Fibroblast of mammary gland (primary cell): Measurements from ENCODE around the gene SH3BP2.

Experiments used
- DNase-seq: peaks from one replicate; pipeline ENCODE4 v3.0.0-alpha.2; 2010; ENCODE audit warnings: low read depth
- H3K4me3 ChIP-seq: 2 replicates; pipeline ENCODE4 v1.5.1; 2011; ENCODE audit warnings: low read depth, mild to moderate bottlenecking, low read length, moderate library complexity; ENCODE audit not compliant: control insufficient read depth
- TF ChIP-seq, protein P1 (sequence below): conservative IDR thresholded peaks from 2 replicates; pipeline ENCODE4 v1.5.1; 2011; ENCODE audit warnings: low read depth, low read length, inconsistent platforms; ENCODE audit not compliant: control insufficient read depth, insufficient read depth

SH3BP2 gene

DNA sequence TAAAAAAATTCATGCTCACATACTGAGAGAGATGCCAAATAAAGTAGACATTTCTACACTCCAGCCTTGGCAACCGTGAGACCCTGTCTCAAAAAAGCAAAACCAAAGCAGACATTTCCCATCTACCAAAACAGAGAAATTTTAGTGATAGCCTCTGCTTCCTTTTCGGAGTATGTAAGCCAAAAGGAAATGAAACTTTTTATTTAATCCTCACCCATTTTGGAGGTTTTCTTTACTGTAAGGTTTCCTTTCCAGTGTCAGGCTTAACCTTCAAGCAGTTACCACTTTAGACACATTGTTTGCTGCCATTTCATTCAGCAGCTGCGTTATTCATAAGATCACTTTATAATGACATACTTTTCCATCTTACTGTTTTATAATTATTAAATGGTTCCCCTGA is 66.6 kb downstream of the SH3BP2 start:
- DNase-seq: no peak
- no peak overlapping the region for H3K4me3 ChIP-seq
- TF ChIP-seq, protein P1, sequence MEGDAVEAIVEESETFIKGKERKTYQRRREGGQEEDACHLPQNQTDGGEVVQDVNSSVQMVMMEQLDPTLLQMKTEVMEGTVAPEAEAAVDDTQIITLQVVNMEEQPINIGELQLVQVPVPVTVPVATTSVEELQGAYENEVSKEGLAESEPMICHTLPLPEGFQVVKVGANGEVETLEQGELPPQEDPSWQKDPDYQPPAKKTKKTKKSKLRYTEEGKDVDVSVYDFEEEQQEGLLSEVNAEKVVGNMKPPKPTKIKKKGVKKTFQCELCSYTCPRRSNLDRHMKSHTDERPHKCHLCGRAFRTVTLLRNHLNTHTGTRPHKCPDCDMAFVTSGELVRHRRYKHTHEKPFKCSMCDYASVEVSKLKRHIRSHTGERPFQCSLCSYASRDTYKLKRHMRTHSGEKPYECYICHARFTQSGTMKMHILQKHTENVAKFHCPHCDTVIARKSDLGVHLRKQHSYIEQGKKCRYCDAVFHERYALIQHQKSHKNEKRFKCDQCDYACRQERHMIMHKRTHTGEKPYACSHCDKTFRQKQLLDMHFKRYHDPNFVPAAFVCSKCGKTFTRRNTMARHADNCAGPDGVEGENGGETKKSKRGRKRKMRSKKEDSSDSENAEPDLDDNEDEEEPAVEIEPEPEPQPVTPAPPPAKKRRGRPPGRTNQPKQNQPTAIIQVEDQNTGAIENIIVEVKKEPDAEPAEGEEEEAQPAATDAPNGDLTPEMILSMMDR: no peak

DNA sequence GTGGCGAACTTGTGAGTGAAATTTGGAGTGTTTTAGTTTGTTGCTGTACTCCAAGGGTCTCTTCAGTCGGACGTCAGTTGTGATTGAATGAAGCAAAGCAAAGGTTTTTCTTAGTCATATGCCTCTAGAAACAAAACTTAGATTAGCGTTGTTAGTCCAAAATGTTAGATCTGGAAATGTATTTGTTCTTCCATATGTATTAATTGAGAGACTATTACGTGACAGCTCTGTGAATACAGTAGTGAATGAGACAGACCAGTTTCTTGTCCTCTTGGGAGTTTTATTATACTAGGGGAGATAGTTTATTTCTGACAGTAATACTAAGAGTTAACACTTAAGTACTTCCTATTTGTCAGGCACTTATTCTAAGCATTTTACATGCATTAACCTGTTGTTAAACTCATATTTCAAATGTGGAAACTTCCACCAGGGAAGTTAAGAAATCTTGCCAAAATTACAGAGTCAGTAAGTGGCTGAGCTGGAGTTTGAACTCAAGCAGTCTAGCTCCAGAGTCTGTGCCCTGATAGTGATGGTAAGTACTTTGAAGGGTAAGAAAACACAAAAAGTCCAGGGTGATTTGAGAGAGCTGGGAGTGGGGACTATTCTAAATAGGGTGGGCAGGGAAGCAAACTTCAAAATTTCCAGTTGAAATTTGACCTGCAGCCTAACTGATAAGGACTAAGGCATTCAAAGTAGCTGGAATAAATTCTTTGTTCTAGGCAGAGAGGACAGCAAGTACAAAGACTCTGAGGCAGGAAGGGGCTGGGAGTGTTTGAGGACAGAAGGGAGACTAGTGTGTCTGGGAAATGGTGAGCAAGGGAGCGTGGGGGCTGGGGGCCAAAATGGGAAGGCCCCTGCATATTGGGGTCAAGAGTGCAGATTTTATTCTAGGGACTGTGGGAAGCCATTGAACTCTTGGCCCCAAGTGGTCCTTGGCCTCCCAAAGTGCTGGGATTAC is 67.8 kb downstream of the SH3BP2 start:
- no peak overlapping the region for H3K4me3 ChIP-seq
- no peak for DNase-seq
- TF ChIP-seq, protein P1: no peak

DNA sequence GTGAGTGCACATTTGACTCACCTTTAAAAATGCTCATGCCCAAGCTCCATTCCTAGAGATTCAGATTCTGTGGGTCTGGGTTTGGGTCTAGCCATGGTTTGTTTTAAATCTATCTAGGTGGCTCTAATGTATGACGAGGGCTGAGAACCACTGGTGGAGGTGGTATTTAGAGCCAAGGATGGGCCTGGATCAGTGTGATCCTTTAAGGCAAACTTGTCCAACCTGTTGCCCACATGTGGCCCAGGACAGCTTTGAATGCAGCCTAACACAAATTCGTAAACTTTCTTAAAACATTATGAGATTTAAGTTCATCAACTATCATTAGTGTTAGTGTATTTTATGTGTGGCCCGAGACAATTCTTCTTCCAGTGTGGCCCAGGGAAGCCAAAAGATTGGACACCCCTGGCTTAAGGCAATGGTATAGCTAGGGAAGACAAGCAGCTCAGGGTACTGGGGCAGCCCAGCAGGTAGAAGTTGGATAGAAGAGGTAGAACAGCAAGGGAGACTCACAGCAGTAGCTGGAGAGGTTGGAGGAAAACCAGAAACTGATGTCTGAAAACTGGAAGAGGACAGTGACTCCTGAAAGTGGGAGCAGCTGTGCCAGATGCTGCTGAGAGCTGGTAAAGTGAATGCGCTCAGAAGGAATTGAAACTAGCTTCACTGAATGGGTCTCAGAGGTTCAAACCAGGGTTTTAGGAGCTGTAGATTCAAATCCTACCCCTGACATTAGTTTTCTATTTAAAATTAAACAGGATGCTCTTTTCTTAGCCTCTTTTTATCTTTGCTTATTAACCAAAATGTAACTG is 68.9 kb downstream of the SH3BP2 start:
- H3K4me3 ChIP-seq: no peak overlapping the region
- TF ChIP-seq, protein P1: no peak
- DNase-seq: no peak

DNA sequence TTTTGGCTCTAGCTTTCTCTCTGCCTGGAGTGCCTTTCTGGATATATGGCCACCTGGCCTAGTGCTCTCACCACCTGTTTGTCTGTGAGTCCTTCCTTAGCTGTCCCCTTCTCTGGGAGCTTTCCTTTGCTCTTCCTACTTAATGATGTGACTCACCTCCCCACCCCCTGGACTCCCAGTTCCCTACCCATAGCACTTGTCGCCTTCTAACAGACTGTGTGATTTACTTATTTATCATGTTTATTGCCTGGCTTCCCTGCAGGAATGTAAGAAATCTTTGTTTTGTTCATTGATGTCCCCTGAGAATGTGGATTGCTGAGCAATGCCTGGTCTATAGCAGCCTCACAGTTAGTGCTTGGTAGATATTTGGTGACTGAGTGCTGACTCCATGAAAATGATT is 69.6 kb downstream of the SH3BP2 start:
- TF ChIP-seq, protein P1: no peak
- H3K4me3 ChIP-seq: no peak overlapping the region
- DNase-seq: peak; percentile 67

DNA sequence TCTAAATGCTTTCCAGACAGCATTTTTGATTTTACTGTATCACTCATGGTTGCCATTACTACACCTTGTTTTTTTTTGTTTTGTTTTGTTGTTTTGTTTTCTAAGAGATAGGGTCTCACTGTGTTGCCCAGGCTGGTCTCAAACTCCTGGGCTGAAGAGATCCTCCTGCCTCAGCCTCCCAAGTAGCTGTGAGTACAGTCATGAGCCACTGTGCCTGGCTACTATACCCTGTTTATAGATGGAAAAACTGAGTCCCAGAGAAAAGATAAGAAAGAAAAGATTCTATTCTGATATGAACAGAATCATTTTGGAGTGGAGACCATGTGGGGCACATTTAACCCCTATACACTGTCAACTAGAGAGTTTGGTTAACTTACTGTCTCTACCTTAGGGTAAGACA is 70.8 kb downstream of the SH3BP2 start:
- no peak for DNase-seq
- TF ChIP-seq, protein P1: no peak
- H3K4me3 ChIP-seq: no peak overlapping the region

DNA sequence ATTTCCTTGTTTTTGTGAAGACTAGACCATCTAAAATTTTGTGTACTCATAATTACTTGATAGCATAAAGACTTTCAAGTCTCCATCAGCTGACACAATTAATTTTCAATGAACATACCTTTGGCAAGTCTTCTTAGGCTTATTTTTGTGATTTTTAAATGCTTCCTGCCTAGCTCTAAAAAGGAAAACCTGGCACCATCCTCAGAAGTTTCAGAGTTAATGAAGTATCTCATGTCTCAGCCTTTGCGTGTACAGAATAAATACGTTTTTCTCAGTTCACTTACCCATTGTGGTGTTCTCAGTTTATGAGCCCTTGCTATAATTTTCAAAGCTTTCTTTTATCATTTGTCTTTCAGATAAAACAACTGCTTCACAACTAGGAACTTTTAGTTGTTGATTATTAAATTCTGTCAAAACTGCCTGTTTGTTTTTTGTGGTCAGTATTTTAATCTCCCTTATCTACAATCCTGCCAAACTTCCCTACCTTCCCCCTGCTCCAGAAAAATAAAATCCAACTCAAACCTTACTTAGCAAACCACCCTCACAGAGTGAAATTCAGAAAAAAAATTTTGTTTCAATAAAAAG is 72.4 kb downstream of the SH3BP2 start:
- TF ChIP-seq, protein P1: no peak
- no peak overlapping the region for H3K4me3 ChIP-seq
- no peak for DNase-seq
